Activated CD8-positive, alpha-beta memory T cell treated with anti-CD3 and anti-CD28 coated beads for 1 hour (primary cell): ENCODE data around the gene PSMB10.

ENCODE experiments used
- DNase-seq, 2 donors: peaks; one replicate each; pipeline ENCODE4 v3.0.0-alpha.2; 2020; ENCODE audit warnings: low read depth in 1 of 2; ENCODE audit errors: extremely low read depth in 1 of 2

PSMB10 gene

GRCh38 chr16:67897231-67897630 is 39.4 kb downstream of the PSMB10 start:
- DNase-seq: no peak

GRCh38 chr16:67893743-67894399 is 42.8 kb downstream of the PSMB10 start:
- no peak for DNase-seq

- DNase-seq: peak; percentile 83 to 90
Measured at GRCh38 chr16:67892899-67893742, 43.5 kb downstream of the PSMB10 start, which contains the start of gene PSKH1. Gene PSKH1 (plus strand): TSS chr16:67893254. CDS start chr16:67908750, 15,496 bp downstream.

GRCh38 chr16:67892375-67892774 is 44.3 kb downstream of the PSMB10 start:
- no peak for DNase-seq

- no peak for DNase-seq
Measured at GRCh38 chr16:67888331-67888730, 48.3 kb downstream of the PSMB10 start.

- no peak for DNase-seq
Measured at GRCh38 chr16:67886387-67886786, 50.3 kb downstream of the PSMB10 start.

- DNase-seq: no peak
Measured at GRCh38 chr16:67885976-67886375, 50.7 kb downstream of the PSMB10 start.

GRCh38 chr16:67885545-67885944 is 51.1 kb downstream of the PSMB10 start:
- no peak for DNase-seq

- no peak for DNase-seq
Measured at GRCh38 chr16:67884684-67885083, 52.0 kb downstream of the PSMB10 start, which contains the start of gene NRN1L. Gene NRN1L (plus strand): TSS chr16:67884885. CDS start chr16:67884904, 19 bp downstream.
